ENCODE data around the gene GOLGA3.

The GOLGA3 gene

GRCh38 chr12:132723764-132724140 is 104.9 kb downstream of the GOLGA3 start:
- no peak for DNase-seq (ENCODE audit: low read depth in 1 of 2, low spot score in 1 of 2)

- no peak for DNase-seq (ENCODE audit: low read depth in 1 of 2, low spot score in 1 of 2)
Observed at GRCh38 chr12:132723015-132723763, 105.5 kb downstream of the GOLGA3 start.

GRCh38 chr12:132720606-132721345 is 107.9 kb downstream of the GOLGA3 start:
- DNase-seq (ENCODE audit: low read depth in 1 of 2, low spot score in 1 of 2): no peak

GRCh38 chr12:132719954-132720324 is 108.7 kb downstream of the GOLGA3 start:
- DNase-seq (ENCODE audit: low read depth in 1 of 2, low spot score in 1 of 2): no peak

GRCh38 chr12:132719141-132719953 is 109.3 kb downstream of the GOLGA3 start:
- DNase-seq (ENCODE audit: low read depth in 1 of 2, low spot score in 1 of 2): no peak
